MG63 (cell line): ENCODE results near the gene IPO9. TPM values are rescaled to one million over a fixed set of nuclear protein-coding genes. Genes with fewer than 3 reads are reported as not detected.
"Not testable (repeated sequence)": the region's sequence is repeated elsewhere in the genome, so short reads cannot be mapped to it uniquely, and the experiment has no call there.

Source experiments
- DNase-seq: peaks from one replicate; pipeline ENCODE4 v3.0.0-alpha.2; 2020
- H3K27me3 ChIP-seq: fragments of 250-450 bp; sonication (Bioruptor Pico); 2 replicates; pipeline ENCODE4 v1.5.1; 2020; ENCODE audit warnings: mild to moderate bottlenecking, moderate library complexity
- H3K36me3 ChIP-seq: fragments of 250-450 bp; sonication (Bioruptor Pico); 2 replicates; pipeline ENCODE4 v1.5.1; 2020; ENCODE audit warnings: mild to moderate bottlenecking, moderate library complexity
- H3K4me3 ChIP-seq: fragments of 250-450 bp; sonication (Bioruptor Pico); 2 replicates; pipeline ENCODE4 v1.5.1; 2020; ENCODE audit warnings: mild to moderate bottlenecking, moderate library complexity
- H3K9me3 ChIP-seq: fragments of 250-450 bp; sonication (Bioruptor Pico); 2 replicates; pipeline ENCODE4 v1.5.1; 2020; ENCODE audit warnings: mild to moderate bottlenecking, moderate library complexity
- total RNA-seq: library from RNA; depleted of rRNA; stranded (reverse); fragments of >200 nt; shearing (Covaris generic); gene quantifications from 2 replicates; pipeline ENCODE4 v1.2.3, GENCODE V29; 2014; ENCODE audit warnings: low replicate concordance

Gene IPO9
- total RNA-seq, 1 experiment from 2014 or later: 23.8 TPM

- DNase-seq: no peak
- no peaks in the 10 kb centered on the region for H3K27me3 ChIP-seq
- H3K9me3 ChIP-seq: no peaks in the 10 kb centered on the region
- H3K36me3 ChIP-seq: peaks cover 40% of the 10 kb centered on the region
- H3K4me3 ChIP-seq: no peak overlapping the region
Measured at GRCh38 chr1:201834621-201835020, 5.7 kb downstream of the IPO9 start.

GRCh38 chr1:201838381-201838780 is 9.4 kb downstream of the IPO9 start:
- H3K36me3 ChIP-seq: peaks cover 36% of the 10 kb centered on the region
- DNase-seq: no peak
- H3K9me3 ChIP-seq: no peaks in the 10 kb centered on the region
- no peaks in the 10 kb centered on the region for H3K27me3 ChIP-seq
- no peak overlapping the region for H3K4me3 ChIP-seq

- peaks cover 36% of the 10 kb centered on the region for H3K36me3 ChIP-seq
- H3K9me3 ChIP-seq, H3K27me3 ChIP-seq, DNase-seq, H3K4me3 ChIP-seq: not testable (repeated sequence)
Measured at GRCh38 chr1:201839089-201839488, 10.1 kb downstream of the IPO9 start.

DNA sequence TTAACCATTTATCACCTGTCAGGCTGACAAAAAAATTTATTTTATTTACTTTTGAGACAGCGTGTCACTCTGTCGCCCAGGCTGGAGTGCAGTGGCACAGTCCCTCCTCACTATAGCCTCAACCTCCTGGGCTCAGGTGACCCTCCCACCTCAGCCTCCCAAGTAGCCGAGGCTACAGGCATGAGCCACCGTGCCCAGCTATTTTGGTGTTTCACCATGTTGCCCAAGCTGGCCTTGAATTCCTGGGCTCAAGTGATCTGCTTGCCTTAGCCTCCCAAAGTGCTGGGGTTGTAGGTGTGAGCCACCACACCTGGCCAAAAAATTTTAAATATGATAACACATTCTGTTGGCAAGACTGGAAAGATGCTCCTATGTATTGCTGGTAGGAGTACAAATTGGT is 11.1 kb downstream of the IPO9 start:
- no peaks in the 10 kb centered on the region for H3K27me3 ChIP-seq
- no peak for DNase-seq
- H3K4me3 ChIP-seq: no peak overlapping the region
- H3K36me3 ChIP-seq: peaks cover 29% of the 10 kb centered on the region
- H3K9me3 ChIP-seq: no peaks in the 10 kb centered on the region

DNA sequence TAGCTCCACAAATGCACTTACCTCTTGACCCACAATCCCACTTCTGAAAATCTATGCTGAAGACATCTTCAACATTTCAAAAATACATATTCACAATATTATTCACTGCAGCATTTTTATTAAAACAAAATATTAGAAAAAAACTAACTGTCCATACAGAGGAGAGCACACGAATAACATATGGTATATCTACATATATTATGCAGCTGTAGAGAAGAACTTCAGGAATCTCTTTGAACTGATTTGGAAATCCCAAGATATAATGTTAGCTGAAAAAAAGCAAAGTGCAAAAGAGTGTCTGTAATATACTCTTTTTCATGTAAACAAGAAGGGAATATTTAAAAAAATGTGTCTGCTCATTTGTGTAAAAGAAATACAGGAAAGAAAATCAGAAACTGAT is 11.5 kb downstream of the IPO9 start:
- Histone ChIP-seq H3K27me3 (no peaks in the 10 kb centered on the region), H3K4me3 (no peak overlapping the region), H3K36me3 (peaks cover 25% of the 10 kb centered on the region), H3K9me3 (no peaks in the 10 kb centered on the region)
- no peak for DNase-seq

- Histone ChIP-seq H3K4me3 (no peak overlapping the region), H3K9me3 (no peaks in the 10 kb centered on the region), H3K36me3 (peaks cover 19% of the 10 kb centered on the region), H3K27me3 (no peaks in the 10 kb centered on the region)
- no peak for DNase-seq
Measured at GRCh38 chr1:201841265-201841912, 12.4 kb downstream of the IPO9 start.

DNA sequence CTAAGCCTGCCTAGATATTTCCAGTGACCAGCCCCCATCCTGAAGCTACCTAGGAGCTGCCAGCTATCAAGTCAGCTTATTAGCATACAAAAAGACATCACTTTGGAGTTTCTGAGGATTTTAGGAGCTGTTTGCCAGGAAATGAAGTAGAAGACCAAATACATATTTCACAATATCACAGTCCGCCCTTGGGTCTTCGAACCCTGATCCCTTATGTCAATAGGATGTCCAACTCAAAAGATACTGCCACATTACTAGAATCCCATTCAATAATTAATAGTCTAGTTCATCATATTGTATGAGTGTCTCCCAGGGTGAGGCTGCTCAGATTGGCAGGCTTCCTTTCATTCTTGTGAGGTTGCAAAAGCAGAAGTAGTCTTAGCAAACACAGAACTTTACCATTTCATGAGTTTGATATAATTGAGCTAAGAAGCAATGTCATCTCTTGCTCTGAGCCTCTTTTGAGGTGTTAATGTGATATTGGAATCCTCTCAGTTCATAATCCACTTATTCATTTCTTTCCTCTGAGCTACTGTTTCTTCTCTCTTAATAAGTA is 13.6 kb downstream of the IPO9 start:
- H3K36me3 ChIP-seq: peaks cover 21% of the 10 kb centered on the region
- no peaks in the 10 kb centered on the region for H3K27me3 ChIP-seq
- no peak for DNase-seq
- no peak overlapping the region for H3K4me3 ChIP-seq
- no peaks in the 10 kb centered on the region for H3K9me3 ChIP-seq

DNA sequence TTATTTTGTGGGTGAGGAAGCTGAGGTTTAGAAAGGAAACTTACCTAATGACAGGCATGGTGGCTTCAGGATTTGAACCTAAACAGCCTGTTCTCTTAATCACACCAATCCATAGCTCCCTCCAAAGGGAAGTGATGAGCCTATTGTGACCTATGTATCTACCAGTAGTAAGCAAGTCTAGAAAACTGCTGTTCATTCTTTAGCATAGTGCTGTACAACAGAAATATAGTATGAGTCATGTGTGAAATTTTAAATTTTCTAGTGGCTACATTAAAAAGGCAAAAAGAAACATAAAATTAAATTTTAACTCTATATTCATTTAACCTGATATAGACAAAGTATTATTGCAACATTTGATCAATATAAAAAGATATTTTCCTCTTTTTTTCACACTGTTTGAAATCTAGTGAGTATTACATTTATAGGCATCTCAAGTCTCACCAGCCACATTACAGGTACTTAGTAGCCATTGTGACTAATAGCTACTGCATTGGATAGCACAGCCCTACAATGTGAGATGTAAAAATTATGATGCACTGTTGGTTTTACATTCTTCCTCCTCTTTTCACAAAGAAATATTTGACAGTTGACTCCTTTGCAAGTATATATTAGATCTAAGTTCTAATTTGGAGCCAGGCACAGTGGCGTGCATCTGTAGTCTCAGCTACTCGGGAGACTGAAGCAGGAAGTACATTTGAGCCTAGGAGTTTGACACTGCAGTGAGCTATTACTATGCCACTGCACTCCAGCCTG is 16.6 kb downstream of the IPO9 start:
- H3K36me3 ChIP-seq: peaks cover 28% of the 10 kb centered on the region
- H3K9me3 ChIP-seq: no peaks in the 10 kb centered on the region
- H3K4me3 ChIP-seq: no peak overlapping the region
- no peaks in the 10 kb centered on the region for H3K27me3 ChIP-seq
- DNase-seq: no peak

GRCh38 chr1:201847150-201847549 is 18.2 kb downstream of the IPO9 start:
- no peaks in the 10 kb centered on the region for H3K9me3 ChIP-seq
- no peaks in the 10 kb centered on the region for H3K27me3 ChIP-seq
- H3K4me3 ChIP-seq: no peak overlapping the region
- DNase-seq: no peak
- H3K36me3 ChIP-seq: peaks cover 43% of the 10 kb centered on the region

GRCh38 chr1:201848230-201848629 is 19.3 kb downstream of the IPO9 start:
- H3K36me3 ChIP-seq: peaks cover 53% of the 10 kb centered on the region
- H3K9me3 ChIP-seq: no peaks in the 10 kb centered on the region

DNA sequence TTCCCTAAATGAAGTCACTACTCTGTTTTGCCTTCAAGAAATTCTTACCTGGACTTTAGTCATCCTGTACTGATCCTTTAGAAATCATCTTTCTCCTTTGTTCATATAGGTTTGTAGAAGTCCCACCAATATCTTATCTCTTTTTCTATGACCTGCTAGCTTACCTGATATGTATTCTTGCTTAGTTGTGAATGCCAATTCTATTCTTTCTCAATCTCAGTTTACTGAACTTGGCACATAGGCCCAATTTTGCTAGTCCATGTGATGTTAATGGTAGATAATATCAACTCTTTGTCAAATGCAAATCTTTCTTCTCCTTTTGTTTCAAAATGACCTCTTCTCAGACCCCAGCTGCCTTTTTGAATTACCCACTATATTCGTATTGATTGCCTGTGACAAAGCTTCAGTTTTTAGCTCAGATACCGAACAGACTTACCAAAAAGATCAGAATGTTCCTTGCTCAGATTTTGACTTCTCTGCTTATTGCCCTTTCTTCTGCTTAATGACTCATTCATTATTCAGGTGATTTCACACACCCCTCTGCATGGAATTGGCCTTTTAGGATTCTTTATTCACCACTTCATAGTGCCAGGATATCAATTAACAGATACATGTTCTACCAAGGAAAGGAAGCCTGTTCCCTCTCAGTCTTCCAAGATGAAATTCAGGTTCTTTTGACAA is 20.6 kb downstream of the IPO9 start:
- Histone ChIP-seq H3K9me3 (no peaks in the 10 kb centered on the region), H3K27me3 (no peaks in the 10 kb centered on the region), H3K4me3 (no peak overlapping the region), H3K36me3 (peaks cover 66% of the 10 kb centered on the region)
- DNase-seq: no peak

More at GRCh38 chr1:201848230-201848629, 19.3 kb downstream of the IPO9 start:
- H3K27me3 ChIP-seq: no peaks in the 10 kb centered on the region
- H3K4me3 ChIP-seq: no peak overlapping the region
- no peak for DNase-seq

DNA sequence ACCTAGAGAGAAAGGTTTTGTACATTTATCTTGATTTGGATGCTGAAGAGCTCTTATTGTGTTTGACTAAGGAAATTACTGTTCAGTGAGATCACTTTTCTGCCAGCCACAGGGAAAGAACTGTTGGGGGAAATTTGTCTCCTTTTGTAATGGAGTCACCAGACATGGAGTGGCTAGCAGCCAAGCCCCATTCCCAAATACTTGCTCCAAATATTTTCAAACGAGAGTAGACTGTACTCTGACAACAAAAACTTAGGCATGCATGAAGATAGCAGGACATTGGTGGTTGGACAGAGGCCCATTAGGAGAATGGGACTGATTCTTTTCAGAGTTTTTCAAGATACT is 21.1 kb downstream of the IPO9 start:
- Histone ChIP-seq H3K9me3 (no peaks in the 10 kb centered on the region), H3K27me3 (no peaks in the 10 kb centered on the region), H3K36me3 (peaks cover 71% of the 10 kb centered on the region), H3K4me3 (no peak overlapping the region)
- DNase-seq: peak; percentile 81

- Histone ChIP-seq H3K27me3 (no peaks in the 10 kb centered on the region), H3K36me3 (peaks cover 87% of the 10 kb centered on the region), H3K9me3 (no peaks in the 10 kb centered on the region), H3K4me3 (no peak overlapping the region)
- DNase-seq: no peak
Measured at GRCh38 chr1:201851949-201852348, 23.0 kb downstream of the IPO9 start.

DNA sequence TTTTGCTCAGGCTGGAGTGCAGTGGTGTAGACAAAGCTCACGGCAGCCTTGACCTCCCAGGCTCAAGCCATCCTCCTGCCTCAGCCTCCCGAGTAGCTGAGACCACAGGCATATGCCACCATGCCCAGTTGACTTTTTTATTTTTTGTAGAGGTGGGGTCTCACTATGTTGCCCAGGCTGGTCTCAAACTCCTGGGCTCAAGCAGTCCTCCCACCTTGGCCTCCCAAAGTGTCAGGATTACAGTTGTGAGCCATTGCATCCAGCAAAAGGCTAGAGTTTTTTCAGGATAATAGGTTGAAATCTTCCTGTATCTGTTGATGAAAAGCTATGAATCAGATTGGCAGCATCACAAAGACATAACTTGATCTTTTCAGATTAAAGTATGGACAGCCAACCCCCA is 27.8 kb downstream of the IPO9 start:
- not testable (repeated sequence) for H3K4me3 ChIP-seq, H3K27me3 ChIP-seq, DNase-seq, H3K9me3 ChIP-seq
- peaks cover 97% of the 10 kb centered on the region for H3K36me3 ChIP-seq

GRCh38 chr1:201859424-201859823 is 30.5 kb downstream of the IPO9 start:
- H3K36me3 ChIP-seq: peaks cover 92% of the 10 kb centered on the region
- no peaks in the 10 kb centered on the region for H3K27me3 ChIP-seq
- no peaks in the 10 kb centered on the region for H3K9me3 ChIP-seq
- no peak overlapping the region for H3K4me3 ChIP-seq
- DNase-seq: peak; percentile 48

- Histone ChIP-seq H3K36me3 (peaks cover 91% of the 10 kb centered on the region), H3K27me3 (no peaks in the 10 kb centered on the region), H3K4me3 (no peak overlapping the region), H3K9me3 (no peaks in the 10 kb centered on the region)
- DNase-seq: no peak
Measured at GRCh38 chr1:201861448-201861847, 32.5 kb downstream of the IPO9 start.

DNA sequence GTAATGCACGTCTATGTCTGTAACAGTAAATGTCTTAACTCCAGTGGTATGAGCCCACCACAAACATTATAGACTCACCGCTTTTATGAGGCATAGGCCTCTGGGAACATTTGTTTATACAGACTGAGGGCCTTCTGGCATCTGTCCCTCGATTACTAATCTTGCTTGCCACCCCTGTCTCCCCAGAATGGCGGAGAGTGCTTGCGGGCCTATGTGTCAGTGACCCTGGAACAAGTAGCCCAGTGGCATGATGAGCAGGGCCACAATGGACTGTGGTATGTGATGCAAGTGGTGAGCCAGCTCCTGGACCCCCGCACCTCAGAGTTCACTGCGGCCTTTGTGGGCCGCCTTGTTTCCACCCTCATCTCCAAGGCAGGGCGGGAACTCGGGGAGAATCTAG is 41.4 kb downstream of the IPO9 start:
- H3K4me3 ChIP-seq: no peak overlapping the region
- H3K9me3 ChIP-seq: no peaks in the 10 kb centered on the region
- no peaks in the 10 kb centered on the region for H3K27me3 ChIP-seq
- no peak for DNase-seq
- H3K36me3 ChIP-seq: peaks cover 93% of the 10 kb centered on the region
